Measurements from ENCODE around the gene OR52K1. TPM values are rescaled to one million over a fixed set of nuclear protein-coding genes. Genes with fewer than 3 reads are reported as not detected.

OR52K1 gene
- total RNA-seq, 1 donor: not detected

- TF ChIP-seq, protein P1, sequence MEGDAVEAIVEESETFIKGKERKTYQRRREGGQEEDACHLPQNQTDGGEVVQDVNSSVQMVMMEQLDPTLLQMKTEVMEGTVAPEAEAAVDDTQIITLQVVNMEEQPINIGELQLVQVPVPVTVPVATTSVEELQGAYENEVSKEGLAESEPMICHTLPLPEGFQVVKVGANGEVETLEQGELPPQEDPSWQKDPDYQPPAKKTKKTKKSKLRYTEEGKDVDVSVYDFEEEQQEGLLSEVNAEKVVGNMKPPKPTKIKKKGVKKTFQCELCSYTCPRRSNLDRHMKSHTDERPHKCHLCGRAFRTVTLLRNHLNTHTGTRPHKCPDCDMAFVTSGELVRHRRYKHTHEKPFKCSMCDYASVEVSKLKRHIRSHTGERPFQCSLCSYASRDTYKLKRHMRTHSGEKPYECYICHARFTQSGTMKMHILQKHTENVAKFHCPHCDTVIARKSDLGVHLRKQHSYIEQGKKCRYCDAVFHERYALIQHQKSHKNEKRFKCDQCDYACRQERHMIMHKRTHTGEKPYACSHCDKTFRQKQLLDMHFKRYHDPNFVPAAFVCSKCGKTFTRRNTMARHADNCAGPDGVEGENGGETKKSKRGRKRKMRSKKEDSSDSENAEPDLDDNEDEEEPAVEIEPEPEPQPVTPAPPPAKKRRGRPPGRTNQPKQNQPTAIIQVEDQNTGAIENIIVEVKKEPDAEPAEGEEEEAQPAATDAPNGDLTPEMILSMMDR (IDR thresholded peaks at IDR 0.05; ENCODE audit: extremely low read depth, low read depth, low read length): no peak
- no peaks in the 10 kb centered on the region for H4K20me1 ChIP-seq (ENCODE audit: insufficient read depth, low read length)
- no peaks in the 10 kb centered on the region for H3K4me1 ChIP-seq (ENCODE audit: insufficient read depth, low read length)
Measured at GRCh38 chr11:4443232-4443891, 39.1 kb upstream of the OR52K1 start.

GRCh38 chr11:4448995-4449394 lies 33.5 kb upstream of the OR52K1 start, which contains the start of gene OR52K2:
Gene OR52K2, plus strand, starts transcription at chr11:4449295. Its CDS starts 45 bp downstream, at chr11:4449340.
- no peaks in the 10 kb centered on the region for H3K4me1 ChIP-seq (ENCODE audit: insufficient read depth, low read length)
- TF ChIP-seq, protein P1 (IDR thresholded peaks at IDR 0.05; ENCODE audit: extremely low read depth, low read depth, low read length): no peak
- H3K36me3 ChIP-seq (ENCODE audit: insufficient read depth, low read length): no peaks in the 10 kb centered on the region

More at GRCh38 chr11:4443232-4443891, 39.1 kb upstream of the OR52K1 start:
- no peak overlapping the region for H3K4me3 ChIP-seq (ENCODE audit: insufficient read depth, low read length)
- DNase-seq (ENCODE audit: insufficient read length, low spot score, missing footprints): no peak
- no peaks in the 10 kb centered on the region for H3K36me3 ChIP-seq (ENCODE audit: insufficient read depth, low read length)
- no peak overlapping the region for H3K27ac ChIP-seq (ENCODE audit: low read depth, low read length)
- H3K4me2 ChIP-seq (ENCODE audit: insufficient read depth, low read length): no peak overlapping the region
- no peaks in the 10 kb centered on the region for H3K27me3 ChIP-seq (ENCODE audit: insufficient read depth, low read length)
- no peaks in the 10 kb centered on the region for H3K79me2 ChIP-seq (ENCODE audit: insufficient read depth, low read length)
- no peak overlapping the region for H2AFZ ChIP-seq (ENCODE audit: low read length)
- H3K9me3 ChIP-seq (ENCODE audit: low read depth, low read length): no peaks in the 10 kb centered on the region

GRCh38 chr11:4453118-4453517 lies 29.3 kb upstream of the OR52K1 start:
- H3K4me3 ChIP-seq (ENCODE audit: insufficient read depth, low read length): no peak overlapping the region
- no peaks in the 10 kb centered on the region for H3K79me2 ChIP-seq (ENCODE audit: insufficient read depth, low read length)
- TF ChIP-seq, protein P1 (IDR thresholded peaks at IDR 0.05; ENCODE audit: extremely low read depth, low read depth, low read length): no peak
- no peaks in the 10 kb centered on the region for H3K27me3 ChIP-seq (ENCODE audit: insufficient read depth, low read length)
- H3K4me2 ChIP-seq (ENCODE audit: insufficient read depth, low read length): no peak overlapping the region
- no peak overlapping the region for H2AFZ ChIP-seq (ENCODE audit: low read length)
- H3K4me1 ChIP-seq (ENCODE audit: insufficient read depth, low read length): no peaks in the 10 kb centered on the region
- no peak for DNase-seq (ENCODE audit: insufficient read length, low spot score, missing footprints)
- no peaks in the 10 kb centered on the region for H3K9me3 ChIP-seq (ENCODE audit: low read depth, low read length)
- no peak overlapping the region for H3K27ac ChIP-seq (ENCODE audit: low read depth, low read length)
- H3K36me3 ChIP-seq (ENCODE audit: insufficient read depth, low read length): no peaks in the 10 kb centered on the region
- H4K20me1 ChIP-seq (ENCODE audit: insufficient read depth, low read length): no peaks in the 10 kb centered on the region

More at GRCh38 chr11:4448995-4449394, 33.5 kb upstream of the OR52K1 start, which contains the start of gene OR52K2:
- Histone ChIP-seq H3K27ac (ENCODE audit: low read depth, low read length) (no peak within 1 kb of the TSS), H3K4me3 (ENCODE audit: insufficient read depth, low read length) (no peak within 1 kb of the TSS), H3K9me3 (ENCODE audit: low read depth, low read length) (no peaks in the 10 kb centered on the region), H2AFZ (ENCODE audit: low read length) (no peak within 1 kb of the TSS), H3K27me3 (ENCODE audit: insufficient read depth, low read length) (no peaks in the 10 kb centered on the region), H4K20me1 (ENCODE audit: insufficient read depth, low read length) (no peaks in the 10 kb centered on the region), H3K4me2 (ENCODE audit: insufficient read depth, low read length) (no peak within 1 kb of the TSS), H3K79me2 (ENCODE audit: insufficient read depth, low read length) (no peaks in the 10 kb centered on the region)
- no peak for DNase-seq (ENCODE audit: insufficient read length, low spot score, missing footprints)

GRCh38 chr11:4454021-4454420 lies 28.4 kb upstream of the OR52K1 start:
- Histone ChIP-seq H3K36me3 (ENCODE audit: insufficient read depth, low read length) (no peaks in the 10 kb centered on the region), H3K27ac (ENCODE audit: low read depth, low read length) (no peak overlapping the region), H3K27me3 (ENCODE audit: insufficient read depth, low read length) (no peaks in the 10 kb centered on the region), H3K4me2 (ENCODE audit: insufficient read depth, low read length) (no peak overlapping the region), H3K4me1 (ENCODE audit: insufficient read depth, low read length) (no peaks in the 10 kb centered on the region), H2AFZ (ENCODE audit: low read length) (no peak overlapping the region), H4K20me1 (ENCODE audit: insufficient read depth, low read length) (no peaks in the 10 kb centered on the region), H3K4me3 (ENCODE audit: insufficient read depth, low read length) (no peak overlapping the region), H3K79me2 (ENCODE audit: insufficient read depth, low read length) (no peaks in the 10 kb centered on the region), H3K9me3 (ENCODE audit: low read depth, low read length) (no peaks in the 10 kb centered on the region)
- DNase-seq (ENCODE audit: insufficient read length, low spot score, missing footprints): no peak
- TF ChIP-seq, protein P1 (IDR thresholded peaks at IDR 0.05; ENCODE audit: extremely low read depth, low read depth, low read length): no peak
